ENCODE results near the gene UBA3. TPM values are rescaled to one million over a fixed set of nuclear protein-coding genes. Genes with fewer than 3 reads are reported as not detected.

Gene UBA3
- total and polyA plus RNA-seq, 2 of the 13 experiments (the other 11 are each of a cell fraction or from before 2014, with no cell fraction given), result 40.7 to 49.0 TPM

GRCh38 chr3:69084326-69085167, 4.4 kb upstream of the UBA3 start, which contains the start of gene ARL6IP5 (continued):
- TF ChIP-seq ZFX (CRISPR knock-in tag; IDR thresholded peaks at IDR 0.05; ENCODE audit: low read depth) (no peak), MTERF4 (CRISPR knock-in tag; IDR thresholded peaks at IDR 0.05) (no peak), ZNF225 (CRISPR knock-in tag; IDR thresholded peaks at IDR 0.05) (no peak), RNF219 (CRISPR knock-in tag; IDR thresholded peaks at IDR 0.05) (no peak), ZNF781 (CRISPR knock-in tag; IDR thresholded peaks at IDR 0.05; ENCODE audit: borderline replicate concordance, not compliant biosample characterization) (no peak), KLF13 (CRISPR knock-in tag; IDR thresholded peaks at IDR 0.05) (no peak), HOXA5 (CRISPR knock-in tag; IDR thresholded peaks at IDR 0.05) (no peak; the same call in 1 of the 2 replicates), SAFB2 (CRISPR knock-in tag; IDR thresholded peaks at IDR 0.05; ENCODE audit: borderline replicate concordance, low read depth) (no peak), YEATS2 (CRISPR knock-in tag; IDR thresholded peaks at IDR 0.05; ENCODE audit: borderline replicate concordance) (no peak; the same call in 1 of the 2 replicates), ZBTB46 (CRISPR knock-in tag; IDR thresholded peaks at IDR 0.05; ENCODE audit: borderline replicate concordance) (no peak), ZNF776 (CRISPR knock-in tag; IDR thresholded peaks at IDR 0.05) (no peak), ZNF788 (CRISPR knock-in tag; IDR thresholded peaks at IDR 0.05; ENCODE audit: borderline replicate concordance) (no peak; the same call in 1 of the 2 replicates), TBP (CRISPR knock-in tag; IDR thresholded peaks at IDR 0.05) (no peak), TARDBP (CRISPR knock-in tag; IDR thresholded peaks at IDR 0.05) (no peak), HDAC2 (CRISPR knock-in tag; IDR thresholded peaks at IDR 0.05) (peak; percentile 74), ZNF34 (CRISPR knock-in tag; IDR thresholded peaks at IDR 0.05; ENCODE audit: borderline replicate concordance) (no peak), ONECUT2 (CRISPR knock-in tag; IDR thresholded peaks at IDR 0.05) (no peak)
